GM12875 (cell line): ENCODE measurements around the gene PTPA.

Source experiments
- H3K4me3 ChIP-seq: one replicate; pipeline ENCODE4 v1.5.1; 2011; ENCODE audit warnings: low read depth, low read length, control low read depth
- CTCF ChIP-seq: IDR thresholded peaks from 2 replicates; pipeline ENCODE4 v1.5.1; 2011; ENCODE audit warnings: low read depth, mild to moderate bottlenecking, control low read depth, inconsistent platforms, low read length, moderate library complexity, borderline replicate concordance; ENCODE audit not compliant: insufficient read depth

PTPA gene

GRCh38 chr9:129149442-129149841 lies 38.2 kb downstream of the PTPA start:
- H3K4me3 ChIP-seq = no peak overlapping the region
- no peak for TF ChIP-seq CTCF

GRCh38 chr9:129150122-129150521 lies 38.9 kb downstream of the PTPA start:
- TF ChIP-seq CTCF = no peak
- H3K4me3 ChIP-seq = no peak overlapping the region

GRCh38 chr9:129150672-129151211 lies 39.5 kb downstream of the PTPA start:
- no peak for TF ChIP-seq CTCF
- H3K4me3 ChIP-seq = no peak overlapping the region

- no peak for TF ChIP-seq CTCF
- no peak overlapping the region for H3K4me3 ChIP-seq
Measured at GRCh38 chr9:129151469-129151868, 40.3 kb downstream of the PTPA start.

- no peak overlapping the region for H3K4me3 ChIP-seq
- TF ChIP-seq CTCF = no peak
Measured at GRCh38 chr9:129154866-129155477, 43.8 kb downstream of the PTPA start.

- no peak for TF ChIP-seq CTCF
- H3K4me3 ChIP-seq = no peak overlapping the region
Measured at GRCh38 chr9:129156163-129156562, 44.9 kb downstream of the PTPA start.
